ENCODE data around the gene ITPK1. TPM values are rescaled to one million over a fixed set of nuclear protein-coding genes. Genes with fewer than 3 reads are reported as not detected.

Gene ITPK1
- total RNA-seq, 1 donor, result 25.0 TPM

GRCh38 chr14:92994131-92994676 is 121.5 kb downstream of the ITPK1 start:
- Histone ChIP-seq H3K27ac (ENCODE audit: low read depth, low read length) (no peak overlapping the region), H3K36me3 (ENCODE audit: insufficient read depth, low read length) (no peaks in the 10 kb centered on the region), H3K79me2 (ENCODE audit: insufficient read depth, low read length) (no peaks in the 10 kb centered on the region), H3K4me1 (ENCODE audit: insufficient read depth, low read length) (no peaks in the 10 kb centered on the region), H3K4me2 (ENCODE audit: insufficient read depth, low read length) (no peak overlapping the region), H3K27me3 (ENCODE audit: insufficient read depth, low read length) (no peaks in the 10 kb centered on the region), H2AFZ (ENCODE audit: low read length) (no peak overlapping the region), H3K9me3 (ENCODE audit: low read depth, low read length) (no peaks in the 10 kb centered on the region), H4K20me1 (ENCODE audit: insufficient read depth, low read length) (peaks cover 3% of the 10 kb centered on the region), H3K4me3 (ENCODE audit: insufficient read depth, low read length) (no peak overlapping the region)
- no peak for TF ChIP-seq CTCF (IDR thresholded peaks at IDR 0.05; ENCODE audit: extremely low read depth, low read depth, low read length)
- DNase-seq (ENCODE audit: insufficient read length, low spot score, missing footprints), result peak; percentile 30

GRCh38 chr14:92993302-92993701 is 122.4 kb downstream of the ITPK1 start:
- no peak for TF ChIP-seq CTCF (IDR thresholded peaks at IDR 0.05; ENCODE audit: extremely low read depth, low read depth, low read length)
- no peak overlapping the region for H3K27ac ChIP-seq (ENCODE audit: low read depth, low read length)

GRCh38 chr14:92991536-92991935 is 124.2 kb downstream of the ITPK1 start:
- Histone ChIP-seq H3K79me2 (ENCODE audit: insufficient read depth, low read length) (no peaks in the 10 kb centered on the region), H3K27me3 (ENCODE audit: insufficient read depth, low read length) (no peaks in the 10 kb centered on the region), H3K4me1 (ENCODE audit: insufficient read depth, low read length) (peaks cover under 1% of the 10 kb centered on the region), H3K4me2 (ENCODE audit: insufficient read depth, low read length) (no peak overlapping the region), H4K20me1 (ENCODE audit: insufficient read depth, low read length) (peaks cover 3% of the 10 kb centered on the region), H3K9me3 (ENCODE audit: low read depth, low read length) (no peaks in the 10 kb centered on the region), H2AFZ (ENCODE audit: low read length) (no peak overlapping the region), H3K27ac (ENCODE audit: low read depth, low read length) (no peak overlapping the region), H3K36me3 (ENCODE audit: insufficient read depth, low read length) (no peaks in the 10 kb centered on the region), H3K4me3 (ENCODE audit: insufficient read depth, low read length) (no peak overlapping the region)
- TF ChIP-seq CTCF (IDR thresholded peaks at IDR 0.05; ENCODE audit: extremely low read depth, low read depth, low read length), result no peak
- DNase-seq (ENCODE audit: insufficient read length, low spot score, missing footprints), result no peak

More at GRCh38 chr14:92993302-92993701, 122.4 kb downstream of the ITPK1 start:
- Histone ChIP-seq H2AFZ (ENCODE audit: low read length) (no peak overlapping the region), H3K9me3 (ENCODE audit: low read depth, low read length) (no peaks in the 10 kb centered on the region), H3K4me3 (ENCODE audit: insufficient read depth, low read length) (no peak overlapping the region), H3K27me3 (ENCODE audit: insufficient read depth, low read length) (no peaks in the 10 kb centered on the region), H3K36me3 (ENCODE audit: insufficient read depth, low read length) (no peaks in the 10 kb centered on the region), H3K79me2 (ENCODE audit: insufficient read depth, low read length) (no peaks in the 10 kb centered on the region), H4K20me1 (ENCODE audit: insufficient read depth, low read length) (peaks cover 3% of the 10 kb centered on the region), H3K4me1 (ENCODE audit: insufficient read depth, low read length) (no peaks in the 10 kb centered on the region), H3K4me2 (ENCODE audit: insufficient read depth, low read length) (no peak overlapping the region)
- DNase-seq (ENCODE audit: insufficient read length, low spot score, missing footprints), result peak; percentile 53

GRCh38 chr14:92990456-92991430 is 125.0 kb downstream of the ITPK1 start:
- Histone ChIP-seq H3K79me2 (ENCODE audit: insufficient read depth, low read length) (no peaks in the 10 kb centered on the region), H3K4me2 (ENCODE audit: insufficient read depth, low read length) (no peak overlapping the region), H3K36me3 (ENCODE audit: insufficient read depth, low read length) (no peaks in the 10 kb centered on the region), H3K4me1 (ENCODE audit: insufficient read depth, low read length) (peaks cover 9% of the 10 kb centered on the region), H3K9me3 (ENCODE audit: low read depth, low read length) (no peaks in the 10 kb centered on the region), H3K4me3 (ENCODE audit: insufficient read depth, low read length) (no peak overlapping the region), H4K20me1 (ENCODE audit: insufficient read depth, low read length) (peaks cover 1% of the 10 kb centered on the region), H3K27ac (ENCODE audit: low read depth, low read length) (no peak overlapping the region), H2AFZ (ENCODE audit: low read length) (no peak overlapping the region), H3K27me3 (ENCODE audit: insufficient read depth, low read length) (no peaks in the 10 kb centered on the region)
- DNase-seq (ENCODE audit: insufficient read length, low spot score, missing footprints), result peak; percentile 75
- no peak for TF ChIP-seq CTCF (IDR thresholded peaks at IDR 0.05; ENCODE audit: extremely low read depth, low read depth, low read length)

All from osteoblast (primary cell).